ENCODE data around the gene DDX3X.
"Not testable (repeated sequence)": the region's sequence is repeated elsewhere in the genome, so short reads cannot be mapped to it uniquely, and the experiment has no call there.

The DDX3X gene

DNA sequence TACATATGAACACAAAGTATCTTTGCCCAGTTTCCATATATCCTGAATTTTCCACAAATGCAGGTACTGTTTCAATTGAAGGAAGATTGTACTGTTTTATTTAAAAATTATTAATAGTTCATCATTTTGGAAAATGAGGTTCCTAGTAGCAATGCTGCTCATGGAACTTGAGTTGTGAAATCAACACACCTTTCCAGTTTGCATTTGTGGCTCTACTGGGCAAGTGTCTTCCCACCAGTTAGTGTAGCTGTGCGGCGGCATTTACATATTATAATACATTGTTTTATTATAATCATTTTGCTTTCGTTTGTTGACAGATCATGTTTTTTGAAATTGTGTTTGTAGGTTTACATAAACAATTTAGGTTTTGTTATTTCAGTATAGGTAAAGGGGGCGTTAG lies 2.0 kb upstream of the DDX3X start:
- no peak for DNase-seq

DNA sequence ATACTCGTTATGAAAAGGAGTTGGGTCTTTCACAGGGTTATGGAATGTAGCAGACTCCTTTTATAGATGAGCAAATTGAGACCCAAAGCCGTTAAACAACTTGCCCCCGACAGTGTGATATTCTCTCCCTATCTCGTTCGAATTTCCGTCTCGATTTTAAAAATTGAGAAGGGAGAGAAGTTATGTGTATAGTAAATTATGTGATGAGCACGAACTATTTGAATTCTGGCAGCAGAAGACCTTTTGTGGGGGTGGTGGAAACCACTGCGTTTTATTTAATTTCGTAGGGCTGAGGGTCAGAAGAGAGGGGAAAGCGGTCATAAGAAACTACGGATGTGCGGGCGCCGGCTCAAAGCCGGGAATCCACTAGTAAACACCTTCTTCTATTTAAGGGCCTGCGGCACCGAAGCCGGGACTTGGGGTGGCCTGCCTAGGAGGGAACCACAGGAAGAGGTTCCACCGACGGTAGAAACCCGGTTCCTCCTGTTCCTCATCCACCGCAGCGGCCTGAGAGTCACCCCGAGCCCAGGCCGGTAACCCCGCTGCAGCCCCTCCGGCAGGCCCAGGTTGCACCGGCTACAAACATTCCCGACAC lies 1.5 kb upstream of the DDX3X start:
- no peak for DNase-seq

DNA sequence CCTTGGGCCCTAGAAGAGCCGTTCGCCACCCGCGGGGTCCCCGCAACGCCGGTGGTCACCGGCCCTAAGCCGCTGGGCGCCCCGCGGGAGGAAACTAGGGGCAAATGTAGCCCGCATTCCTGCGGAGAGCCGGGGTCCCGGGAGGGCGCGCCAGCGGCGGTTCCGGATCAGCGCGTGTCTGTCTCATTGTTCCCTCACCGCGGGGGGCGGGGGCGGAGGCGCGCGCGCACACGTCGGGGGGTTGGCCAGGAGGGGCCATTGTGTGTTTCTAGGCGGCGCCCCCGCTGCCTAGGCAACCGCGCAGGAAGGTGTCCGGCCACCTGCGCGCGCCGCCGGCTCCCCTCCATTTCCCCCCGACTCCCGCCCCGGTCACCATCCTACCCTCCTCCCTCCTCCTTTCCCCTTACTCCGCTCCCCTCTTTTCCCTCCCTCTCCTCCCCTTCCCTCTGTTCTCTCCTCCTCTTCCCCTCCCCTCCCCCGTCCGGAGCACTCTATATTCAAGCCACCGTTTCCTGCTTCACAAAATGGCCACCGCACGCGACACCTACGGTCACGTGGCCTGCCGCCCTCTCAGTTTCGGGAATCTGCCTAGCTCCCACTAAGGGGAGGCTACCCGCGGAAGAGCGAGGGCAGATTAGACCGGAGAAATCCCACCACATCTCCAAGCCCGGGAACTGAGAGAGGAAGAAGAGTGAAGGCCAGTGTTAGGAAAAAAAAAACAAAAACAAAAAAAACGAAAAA lies 789 bp upstream of the DDX3X start:
- DNase-seq = peak; percentile 85

DNA sequence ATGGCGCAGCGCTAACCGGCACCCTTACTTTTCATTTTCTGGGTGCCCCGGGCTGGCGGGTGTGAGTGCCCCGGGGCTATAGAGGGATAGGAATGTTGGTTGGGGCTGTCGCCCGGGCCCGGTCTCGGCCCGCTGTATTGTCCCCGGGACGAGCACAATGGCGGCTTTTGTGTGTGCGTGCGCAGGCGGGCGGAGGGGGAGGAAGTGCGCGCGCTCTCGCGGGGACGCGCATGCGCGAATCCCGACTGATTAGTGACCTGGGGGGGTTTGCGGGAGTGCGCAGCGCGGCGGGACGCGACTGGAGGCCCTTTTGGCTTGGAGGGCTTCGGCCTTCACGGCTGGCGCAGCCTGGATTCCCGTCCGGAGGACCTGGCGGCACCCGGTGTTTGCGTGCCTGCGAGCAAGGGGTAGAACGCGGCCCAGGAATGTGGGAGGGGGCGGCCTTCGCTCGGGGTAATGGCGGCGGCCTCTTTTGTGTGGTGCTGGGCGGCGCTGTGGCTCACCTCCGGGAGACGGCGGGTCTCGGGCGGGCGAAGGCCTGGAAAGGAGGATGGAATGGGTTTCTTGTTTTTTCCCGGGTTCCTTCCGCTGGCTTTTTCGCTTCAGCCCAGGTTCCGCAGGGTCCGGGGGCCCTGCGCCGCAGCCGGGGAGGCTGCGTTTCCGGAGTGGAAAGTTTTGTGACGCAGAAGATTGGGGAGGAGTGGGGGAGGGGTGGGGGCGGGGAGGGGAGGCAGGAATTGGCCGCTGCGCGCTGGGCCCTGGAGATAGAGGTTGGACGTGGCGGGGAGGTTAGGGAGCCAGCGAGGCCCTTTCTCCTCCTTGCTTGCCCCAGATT lies 618 bp downstream of the DDX3X start:
- DNase-seq = peak; percentile 37

DNA sequence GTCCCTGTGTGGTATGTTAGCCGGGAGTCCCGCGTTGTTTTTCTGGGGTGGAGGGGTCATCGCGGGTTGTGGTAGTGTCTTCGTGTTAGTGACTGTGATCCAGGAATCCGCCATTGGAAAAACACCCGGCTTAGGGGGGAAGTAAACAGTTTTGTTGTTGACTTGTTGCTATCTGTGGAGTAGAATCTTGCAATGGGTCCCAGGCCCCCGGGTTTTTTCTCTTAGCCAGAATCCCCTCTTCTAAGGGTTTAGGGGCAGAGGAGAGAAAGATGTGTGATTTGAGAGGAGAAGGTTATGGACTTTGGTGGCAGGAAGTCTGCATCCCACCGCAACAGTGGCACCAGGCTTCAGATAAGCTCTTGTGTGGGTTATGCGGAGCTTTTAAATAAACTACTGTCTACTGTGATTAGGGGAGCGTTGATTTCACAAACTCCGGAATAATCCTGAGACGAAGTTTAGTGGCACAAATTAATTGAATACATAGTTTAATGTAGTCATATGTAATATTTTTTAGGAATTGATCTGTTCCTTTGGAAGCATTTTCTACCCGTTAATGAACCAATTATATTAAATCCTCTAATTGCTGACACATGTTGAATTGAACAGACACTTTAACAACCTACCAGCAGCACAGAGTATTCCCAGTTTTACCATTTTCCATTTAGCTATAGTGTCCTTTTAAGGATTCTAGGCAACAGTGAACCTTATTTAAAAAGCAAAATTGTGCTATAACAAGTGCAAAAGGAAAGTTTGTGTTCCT lies 1.4 kb downstream of the DDX3X start:
- no peak for DNase-seq

DNA sequence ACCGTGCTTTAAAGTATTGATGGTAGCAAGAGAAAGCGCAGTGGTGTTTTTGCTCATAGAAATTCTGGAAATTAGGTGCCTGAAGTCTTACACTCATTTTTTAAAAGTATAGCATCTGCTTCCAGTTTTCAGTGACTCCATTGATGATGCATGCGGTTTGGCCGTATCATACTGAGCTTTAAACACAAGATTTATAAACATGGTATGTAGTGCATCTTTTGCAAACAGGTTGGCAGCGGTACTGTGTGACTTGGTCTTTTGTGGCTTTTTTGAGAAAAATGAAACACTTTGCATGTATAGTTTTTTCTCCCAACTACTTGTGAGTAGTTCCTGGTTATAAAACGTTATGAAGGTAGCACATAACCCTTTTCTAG lies 2.0 kb downstream of the DDX3X start:
- DNase-seq = no peak

DNA sequence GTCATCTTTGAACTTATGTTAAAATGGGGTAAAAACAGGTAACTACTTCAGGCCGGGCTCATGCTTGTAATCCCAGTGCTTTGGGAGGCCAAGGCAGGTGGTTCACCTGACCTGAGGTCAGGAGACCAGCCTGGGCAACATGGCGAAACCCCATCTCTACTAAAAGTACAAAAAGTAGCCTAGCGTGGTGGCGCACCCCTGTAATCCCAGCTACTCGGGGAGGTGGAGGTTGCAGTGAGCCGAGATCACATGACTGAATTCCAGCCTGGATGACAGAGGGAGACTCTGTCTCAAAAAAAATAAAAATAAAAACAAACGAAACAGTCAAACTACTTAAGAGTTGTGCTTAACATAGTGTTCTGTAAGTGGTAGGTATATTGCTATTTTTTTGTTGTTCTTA lies 2.5 kb downstream of the DDX3X start:
- no peak for DNase-seq

DNA sequence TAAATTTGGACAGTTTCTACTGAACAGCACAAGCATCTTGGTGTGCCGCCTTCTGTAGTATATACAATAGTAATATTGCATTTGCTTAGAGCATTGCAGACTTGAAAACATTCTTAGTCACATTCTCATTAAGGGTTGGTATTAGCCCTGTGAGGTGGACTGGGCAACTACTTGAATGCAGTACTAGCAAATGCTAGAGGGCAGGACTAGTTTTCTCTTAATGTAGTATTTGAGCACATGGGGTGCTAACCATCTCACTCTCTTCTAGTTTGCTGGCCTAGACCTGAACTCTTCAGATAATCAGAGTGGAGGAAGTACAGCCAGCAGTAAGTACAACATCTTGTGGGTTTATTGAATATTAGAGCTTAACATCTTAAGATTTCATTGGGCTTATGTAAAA lies 3.2 kb downstream of the DDX3X start:
- no peak for DNase-seq

DNA sequence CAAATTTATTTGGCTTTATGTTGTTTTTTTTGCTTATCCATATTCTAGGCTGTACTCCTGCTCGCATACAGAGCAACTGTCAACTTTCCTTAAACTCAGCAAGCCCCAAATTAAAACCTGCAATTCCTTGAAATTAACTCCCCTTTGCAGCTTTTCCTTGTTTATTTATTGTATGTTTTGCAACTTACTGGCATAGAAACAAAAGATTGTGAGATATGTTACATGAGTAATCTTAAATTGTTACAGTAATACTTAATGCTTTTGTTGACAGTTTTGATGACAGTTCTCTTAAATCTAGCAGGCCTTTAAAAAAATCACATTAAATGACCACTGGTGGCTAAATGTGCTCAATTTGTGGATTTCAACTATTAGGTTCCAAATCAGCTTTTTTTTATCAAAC lies 4.5 kb downstream of the DDX3X start:
- no peak for DNase-seq

DNA sequence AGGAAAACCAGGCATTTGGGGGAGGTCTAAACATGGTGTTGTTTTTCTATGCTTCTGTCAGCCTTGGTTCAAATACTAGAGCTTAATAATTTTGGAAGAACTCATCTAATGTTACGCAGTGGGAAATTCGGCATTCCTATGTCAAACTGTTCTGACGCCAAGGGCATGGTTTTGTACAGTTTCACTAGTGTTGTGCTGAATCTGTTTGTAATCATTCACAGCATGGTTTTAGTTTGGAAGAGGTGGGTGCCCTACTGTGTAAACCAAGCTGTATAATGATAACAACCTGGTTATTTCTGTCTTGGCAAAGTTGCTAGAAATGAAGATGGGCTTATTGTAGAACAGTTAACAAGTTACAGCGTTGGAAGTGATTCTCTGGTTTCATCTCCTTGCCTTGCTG lies 5.2 kb downstream of the DDX3X start:
- no peak for DNase-seq

DNA sequence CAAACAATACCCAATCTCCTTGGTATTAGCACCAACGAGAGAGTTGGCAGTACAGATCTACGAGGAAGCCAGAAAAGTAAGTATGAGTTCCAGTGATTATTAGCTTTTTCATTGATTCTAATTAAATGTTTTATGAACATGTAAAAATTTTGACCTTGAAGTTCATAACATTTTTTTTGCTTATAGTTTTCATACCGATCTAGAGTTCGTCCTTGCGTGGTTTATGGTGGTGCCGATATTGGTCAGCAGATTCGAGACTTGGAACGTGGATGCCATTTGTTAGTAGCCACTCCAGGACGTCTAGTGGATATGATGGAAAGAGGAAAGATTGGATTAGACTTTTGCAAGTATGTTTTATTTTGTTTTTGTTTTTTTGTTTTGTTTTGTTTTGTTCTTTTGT lies 10.1 kb downstream of the DDX3X start:
- no peak for DNase-seq

DNA sequence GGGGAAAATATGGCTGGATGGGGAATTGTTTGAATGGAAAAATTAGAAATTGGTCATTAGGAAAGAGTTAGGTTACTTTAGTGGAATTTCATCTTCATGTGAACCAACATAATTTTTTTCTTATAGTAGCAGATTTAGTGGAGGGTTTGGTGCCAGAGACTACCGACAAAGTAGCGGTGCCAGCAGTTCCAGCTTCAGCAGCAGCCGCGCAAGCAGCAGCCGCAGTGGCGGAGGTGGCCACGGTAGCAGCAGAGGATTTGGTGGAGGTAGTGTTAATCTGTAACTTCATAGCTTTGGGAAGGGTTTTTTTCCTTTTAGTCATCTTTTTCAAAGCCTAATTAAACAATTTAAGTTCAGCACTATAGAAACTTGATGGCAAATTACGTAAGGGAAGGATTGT lies 13.2 kb downstream of the DDX3X start:
- DNase-seq = no peak

DNA sequence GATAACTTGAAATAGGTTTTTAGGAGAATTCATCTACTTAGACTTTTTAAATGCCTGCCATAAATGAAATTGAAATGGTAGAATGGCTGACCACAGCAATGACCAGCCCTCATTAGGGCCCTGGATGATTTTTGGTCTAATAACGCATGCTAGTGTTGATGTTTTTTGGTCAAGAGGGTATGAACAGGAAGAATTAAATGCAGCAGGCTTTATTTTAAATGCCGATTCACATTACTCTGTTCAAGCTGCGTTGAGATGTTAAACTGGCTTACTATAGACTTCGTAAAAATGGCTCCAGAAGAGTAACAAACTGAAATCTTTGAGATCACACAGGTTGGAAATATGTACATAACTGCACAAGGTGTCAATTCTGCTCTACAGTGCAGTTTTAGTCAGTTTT lies 14.6 kb downstream of the DDX3X start:
- no peak for DNase-seq

DNA sequence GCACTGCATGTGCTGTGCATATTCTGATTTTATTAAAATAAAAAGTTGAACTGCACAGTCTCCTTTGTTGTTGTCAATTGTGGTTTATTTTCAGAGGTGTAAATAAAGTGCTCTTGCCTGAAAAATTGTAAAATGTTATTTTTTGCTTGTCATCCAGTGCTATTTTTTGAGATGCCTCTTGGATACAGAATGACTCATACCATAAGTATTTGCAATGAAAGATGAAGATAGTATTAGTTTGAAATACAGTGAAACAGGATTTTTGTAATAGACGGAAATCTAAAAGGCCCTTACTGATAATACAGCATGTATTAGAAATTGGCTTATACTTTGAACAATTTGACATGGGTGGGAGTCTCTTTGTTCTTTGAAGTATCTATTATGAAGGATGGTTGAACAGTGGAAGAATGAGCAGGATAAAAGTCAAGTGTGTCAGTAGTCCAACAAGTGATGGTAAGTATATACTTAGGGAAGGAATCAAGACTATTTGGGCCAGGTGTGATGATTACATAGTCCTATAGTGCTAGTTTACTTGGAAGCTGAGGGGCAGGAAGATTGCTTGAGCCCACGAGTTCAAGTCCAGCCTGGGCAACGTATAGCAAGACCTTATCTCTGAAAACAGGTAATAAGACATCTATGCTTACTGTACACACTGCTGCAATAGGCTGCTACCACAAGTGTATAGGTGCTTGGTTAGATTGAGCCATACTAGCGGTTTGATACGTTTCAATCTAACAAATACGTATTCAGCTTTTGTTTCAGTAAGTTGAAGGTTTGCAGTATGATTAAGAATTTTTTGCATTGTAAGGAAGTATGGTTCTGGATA lies 16.4 kb downstream of the DDX3X start:
- DNase-seq = no peak

DNA sequence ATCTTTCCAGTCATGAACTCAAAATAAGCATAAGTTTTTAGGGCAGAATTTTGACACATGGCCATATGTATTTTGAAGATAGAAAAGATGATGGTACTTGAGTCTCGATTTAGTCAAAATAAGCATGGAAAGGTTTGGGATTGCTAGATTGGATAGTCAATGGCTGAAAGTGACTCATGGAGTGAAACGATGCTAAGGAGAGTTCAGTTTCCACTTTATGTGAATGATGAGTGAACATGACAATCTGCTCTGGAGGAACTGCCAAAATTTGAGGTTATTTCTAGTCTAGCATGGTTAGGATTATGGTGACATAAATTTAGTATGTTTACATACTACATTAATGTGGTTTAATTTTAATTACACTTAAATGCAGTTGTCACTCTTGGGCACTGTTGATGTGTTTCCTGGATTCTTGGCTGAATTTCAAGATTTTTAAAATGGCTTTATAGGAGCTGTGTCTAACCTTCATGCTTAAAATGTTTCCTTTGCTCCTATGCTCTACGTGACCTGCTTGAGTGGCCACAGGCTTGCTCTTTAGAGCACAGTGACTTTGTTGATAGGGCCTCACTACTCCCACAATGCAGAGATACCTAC lies 17.1 kb downstream of the DDX3X start:
- no peak for DNase-seq

DNA sequence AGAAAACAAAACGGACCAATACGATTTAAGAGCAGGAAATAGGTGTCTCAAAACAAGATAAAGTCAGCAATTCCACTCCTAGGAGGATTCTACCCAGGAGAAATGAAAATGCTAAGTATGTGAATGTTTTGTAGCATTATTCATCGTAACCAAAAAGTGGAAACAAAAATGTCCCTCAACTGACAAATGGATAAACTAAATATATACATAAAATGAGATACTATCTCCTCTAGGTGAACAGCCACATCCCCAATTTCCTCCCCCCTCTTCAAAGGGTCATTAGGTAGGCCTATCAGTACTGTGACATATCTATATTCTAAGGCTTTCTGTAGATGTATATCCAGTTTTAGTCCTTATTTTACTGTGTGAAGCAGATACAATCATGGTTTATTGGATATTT lies 18.0 kb downstream of the DDX3X start:
- DNase-seq = no peak

DNA sequence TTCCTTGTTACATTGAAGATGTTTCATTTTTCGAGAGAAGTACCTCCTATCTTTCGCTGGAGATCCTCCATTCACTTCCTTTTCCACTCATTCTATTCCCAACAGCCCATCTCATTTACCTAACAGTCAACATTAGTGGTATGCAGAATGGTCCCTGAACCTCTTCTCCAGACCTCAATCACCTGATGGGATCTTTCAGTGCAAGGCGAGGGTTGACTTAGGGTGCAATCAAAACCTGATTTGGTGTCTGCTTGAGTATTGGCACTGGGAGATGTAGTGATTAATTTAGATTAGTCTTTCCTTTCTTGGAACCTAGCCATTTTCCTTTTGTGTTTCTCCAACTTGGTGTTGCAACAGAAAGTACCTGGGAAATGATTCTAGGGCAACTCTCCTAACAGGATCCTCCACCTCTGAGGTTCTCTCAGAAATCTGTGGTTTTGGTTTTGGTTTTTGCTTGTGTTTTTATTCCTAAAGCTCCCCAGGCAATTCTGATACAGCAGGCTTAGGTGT lies 18.4 kb downstream of the DDX3X start:
- no peak for DNase-seq

DNA sequence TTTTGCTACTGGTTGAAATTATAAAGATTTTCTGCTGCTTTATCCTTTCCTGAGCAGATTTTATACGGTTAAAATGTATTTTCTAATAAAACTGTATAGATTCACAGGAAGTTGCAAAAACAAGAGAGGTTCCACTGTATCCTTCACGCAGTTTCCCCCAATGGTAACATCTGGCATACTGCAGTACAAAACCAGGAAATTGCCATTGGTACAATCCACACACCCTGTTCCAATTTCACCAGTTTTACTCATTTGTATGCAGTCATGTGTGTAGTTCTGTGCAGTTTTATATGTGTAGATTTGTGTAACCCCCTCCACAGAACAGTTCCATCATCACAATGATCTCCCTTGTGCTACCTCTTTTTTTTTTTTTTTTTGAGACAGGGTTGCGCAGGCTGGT lies 20.0 kb downstream of the DDX3X start:
- no peak for DNase-seq

DNA sequence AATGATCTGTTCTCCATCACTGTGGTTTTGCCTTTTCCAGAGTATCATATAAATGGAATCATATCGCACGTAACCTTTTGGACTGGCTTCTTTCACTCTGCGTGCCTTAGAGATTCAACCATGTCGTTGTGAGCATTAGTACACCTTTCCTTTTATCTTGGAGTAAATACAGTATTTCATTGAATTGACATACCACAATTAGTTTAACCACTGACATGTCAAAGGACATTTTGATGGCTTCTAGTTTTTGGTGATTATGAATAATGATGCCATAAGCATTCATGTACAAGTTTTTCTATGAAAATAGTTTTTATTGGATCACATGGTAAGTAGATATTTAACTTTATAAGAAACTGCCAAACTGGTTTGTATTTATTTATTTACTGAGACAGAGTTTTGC lies 35.2 kb downstream of the DDX3X start:
- DNase-seq = no peak

DNA sequence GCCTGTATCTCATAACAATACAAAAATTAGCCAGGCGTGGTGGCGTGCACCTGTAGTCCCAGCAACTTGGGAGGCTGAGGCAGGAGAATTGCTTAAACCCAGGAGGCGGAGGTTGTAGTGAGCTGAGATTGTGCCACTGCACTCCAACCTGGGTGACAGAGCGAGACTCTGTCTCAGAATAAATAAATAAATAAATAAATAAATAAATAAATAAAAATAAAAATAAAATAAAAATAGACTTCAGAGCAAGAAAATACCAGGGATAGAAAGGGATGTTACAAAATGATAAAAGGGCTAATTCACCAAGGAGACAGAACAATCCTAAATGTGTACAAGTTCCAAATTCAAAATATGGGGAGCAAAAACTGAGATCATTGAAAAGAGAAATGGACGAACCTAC lies 37.6 kb downstream of the DDX3X start:
- not testable (repeated sequence) for DNase-seq

DNA sequence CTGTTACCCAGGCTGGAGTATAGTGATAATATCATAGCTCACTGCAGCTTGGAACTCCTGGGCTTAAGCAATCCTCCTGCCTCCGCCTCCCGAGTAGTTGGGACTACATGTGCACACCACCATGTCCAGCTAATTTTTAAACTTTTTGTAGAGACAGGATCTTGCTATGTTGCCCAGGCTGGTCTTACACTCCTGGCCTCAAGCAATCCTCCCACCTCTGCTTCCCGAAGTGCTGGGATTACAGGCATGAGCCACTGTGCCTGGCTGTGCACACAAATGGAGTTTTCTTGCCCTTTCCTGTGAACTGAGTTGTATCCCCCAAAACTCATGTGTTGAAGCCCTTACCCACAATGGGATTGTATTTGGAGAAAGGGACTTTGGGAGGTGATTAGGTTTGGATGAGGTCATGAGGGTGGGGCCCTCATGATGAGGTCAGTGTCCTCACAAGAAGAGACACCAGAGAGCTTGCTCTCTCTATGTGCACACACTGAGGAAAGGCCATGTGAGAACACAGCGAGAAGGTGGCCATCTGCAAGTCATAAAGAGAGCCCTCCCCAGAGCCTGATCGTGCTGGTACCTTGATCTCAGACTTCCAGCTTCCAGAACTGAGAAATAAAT lies 40.1 kb downstream of the DDX3X start:
- DNase-seq = no peak

Data from NCI-H748 treated with DMSO at 0.1 percent for 48 hours (cell line).